HPDE6-E6E7 (cell line): ENCODE data around the gene TCERG1L.

ENCODE experiments used
- DNase-seq: peaks from one replicate; pipeline ENCODE4 v3.0.0; 2011; ENCODE audit warnings: missing footprints; ENCODE audit errors: extremely low spot score

Gene TCERG1L

DNA sequence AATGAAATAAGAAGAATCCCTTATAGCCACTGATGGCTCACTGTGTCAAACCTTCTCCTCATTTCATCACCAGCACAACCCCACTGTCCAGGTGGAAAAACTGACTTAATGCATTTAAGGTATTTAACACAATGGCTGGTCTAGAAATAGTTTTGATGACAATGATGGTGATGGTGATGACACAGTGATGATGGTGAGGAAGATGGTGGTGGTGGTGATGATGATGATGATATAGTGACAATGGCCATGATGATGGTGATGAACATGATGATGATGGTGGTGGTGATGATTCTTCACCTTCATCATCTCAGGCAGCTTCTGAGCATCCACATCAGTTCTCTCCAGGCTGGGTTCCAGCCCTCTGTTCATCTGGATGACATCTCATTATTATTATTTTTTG, 186.6 kb downstream of the TCERG1L start:
- no peak for DNase-seq

DNA sequence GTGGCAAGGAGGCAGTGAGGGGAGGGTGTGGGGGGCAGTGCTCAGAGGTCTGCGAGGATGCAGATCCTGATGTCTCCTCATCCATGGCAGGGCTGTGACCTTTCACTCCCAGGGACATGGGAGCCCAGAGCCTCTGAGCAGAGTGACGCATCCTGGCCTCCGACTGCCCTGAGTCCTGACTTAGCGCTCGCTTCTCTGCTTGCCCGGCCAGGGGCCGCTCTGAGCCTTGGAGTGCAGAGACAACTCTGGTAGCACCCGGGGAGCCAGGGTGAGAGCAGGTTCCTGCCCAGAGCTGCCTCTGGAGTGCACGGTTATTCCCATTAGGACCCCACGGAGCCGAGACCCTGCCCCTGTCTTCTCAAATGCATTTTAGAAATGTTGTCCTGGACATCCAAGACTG, 188.0 kb downstream of the TCERG1L start:
- DNase-seq = no peak

DNA sequence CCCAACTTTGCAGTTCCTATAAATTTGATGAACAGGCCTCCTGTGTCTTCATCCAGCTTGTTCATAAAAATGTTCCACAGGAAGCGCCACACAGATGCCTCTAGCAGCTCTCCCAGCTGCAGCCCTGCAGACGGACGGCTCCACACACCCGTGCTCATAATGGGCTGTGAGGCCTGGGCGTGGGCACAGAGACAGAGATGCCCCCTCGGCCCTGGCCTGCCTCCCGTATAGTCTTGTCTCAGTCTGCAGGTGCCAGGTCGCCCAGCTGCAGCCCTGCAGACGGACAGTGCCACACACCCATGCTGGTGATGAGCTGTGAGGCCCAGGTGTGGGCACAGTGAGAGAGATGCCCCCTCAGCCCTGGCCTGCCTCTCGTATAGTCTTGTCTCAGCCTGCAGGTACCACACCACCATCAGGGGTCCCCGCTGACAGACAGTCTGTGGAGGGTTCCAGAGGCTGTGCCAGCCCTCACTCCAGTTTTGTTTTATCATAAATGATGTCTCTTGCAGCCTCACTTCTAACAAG, 189.9 kb downstream of the TCERG1L start:
- DNase-seq = no peak

DNA sequence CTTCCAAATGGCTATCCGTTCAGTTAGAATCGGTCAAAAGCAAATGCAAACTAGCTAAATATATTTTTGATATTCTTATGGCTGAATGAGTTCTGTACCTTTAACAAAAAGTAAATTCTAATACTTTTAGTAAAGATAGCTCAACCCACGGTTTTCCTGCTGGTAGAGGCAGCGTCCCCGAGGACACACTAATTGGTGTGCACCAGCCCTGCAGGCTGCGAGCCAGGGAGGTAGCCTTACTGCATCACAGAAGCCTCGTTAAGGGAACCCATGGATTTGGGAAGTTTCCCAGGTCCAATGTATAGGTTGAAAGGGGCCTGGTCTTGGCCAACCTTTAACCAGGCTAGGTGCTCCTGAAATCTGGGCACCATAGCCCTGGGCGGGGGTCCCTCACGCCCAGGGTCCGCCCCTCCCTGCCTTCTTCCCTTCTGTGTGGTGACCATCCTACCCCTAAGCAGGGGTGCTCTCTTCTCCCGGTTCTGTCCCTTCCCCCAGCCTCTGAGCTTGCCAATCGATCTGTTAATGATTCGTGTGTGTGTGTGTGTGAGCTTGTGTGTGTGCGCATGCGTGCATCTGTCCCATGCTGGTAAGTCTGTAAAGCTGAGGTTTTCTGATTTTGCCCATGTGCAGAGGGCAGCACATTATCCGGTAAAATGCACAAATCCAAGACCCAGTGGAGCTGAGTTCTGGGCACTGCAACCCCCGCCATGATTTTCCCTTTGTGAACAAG, 191.7 kb downstream of the TCERG1L start:
- no peak for DNase-seq

DNA sequence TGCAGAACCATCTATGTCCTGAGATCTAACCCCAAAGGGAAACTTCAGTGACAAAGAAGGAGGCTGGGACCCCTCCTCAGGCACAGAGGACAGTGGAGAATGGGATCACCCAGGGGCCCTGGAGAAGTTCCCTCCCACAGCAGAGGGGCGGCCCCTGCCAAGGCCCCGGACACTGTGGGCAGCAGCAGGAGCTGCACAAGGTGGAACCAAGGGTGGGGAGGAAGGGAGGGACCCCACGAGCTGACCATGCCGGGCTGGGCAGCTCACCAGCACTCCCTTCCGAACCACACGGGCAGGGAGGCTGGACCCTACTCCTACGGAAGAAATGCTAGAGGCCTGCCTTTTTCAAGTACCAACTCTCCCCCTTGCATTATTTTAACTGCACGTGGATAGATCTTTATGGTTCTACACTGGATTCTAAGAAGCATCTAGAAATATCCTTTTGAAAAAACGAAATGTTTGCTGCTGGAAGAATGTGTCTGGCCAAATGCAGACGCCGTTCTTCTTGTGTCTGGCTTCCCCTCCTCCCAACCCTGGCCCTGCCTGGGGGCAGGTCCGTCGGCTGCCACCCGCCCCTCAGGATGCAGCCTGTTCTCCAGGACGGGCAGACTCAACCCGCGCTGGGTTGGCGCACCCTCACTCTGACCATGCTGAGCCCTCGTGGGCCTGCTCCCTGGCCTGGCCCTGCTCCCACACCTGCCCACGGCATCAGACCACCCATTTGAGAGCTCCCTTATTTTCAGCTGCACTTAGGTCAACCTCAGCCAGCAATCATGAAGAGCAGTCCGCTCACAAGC, 193.9 kb downstream of the TCERG1L start:
- DNase-seq = no peak

DNA sequence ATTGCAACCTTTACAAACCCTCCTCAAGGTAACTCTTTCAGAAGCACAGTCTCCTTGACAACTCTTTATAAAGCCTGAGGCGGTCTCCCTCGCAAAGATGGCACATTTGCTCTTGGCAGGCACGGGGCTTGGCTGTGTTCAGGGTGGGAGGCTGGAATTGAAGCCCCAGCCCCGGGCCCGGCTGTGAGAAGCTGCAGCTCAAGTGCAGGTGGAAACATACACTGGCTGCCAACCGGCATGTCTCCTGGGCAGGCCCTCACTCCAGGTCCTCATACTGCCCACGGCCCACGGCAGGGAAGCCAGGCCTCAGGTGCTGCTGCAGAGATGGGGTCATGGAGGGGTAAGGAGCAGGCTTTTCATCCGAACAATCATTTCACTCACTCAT, 194.5 kb downstream of the TCERG1L start:
- no peak for DNase-seq

DNA sequence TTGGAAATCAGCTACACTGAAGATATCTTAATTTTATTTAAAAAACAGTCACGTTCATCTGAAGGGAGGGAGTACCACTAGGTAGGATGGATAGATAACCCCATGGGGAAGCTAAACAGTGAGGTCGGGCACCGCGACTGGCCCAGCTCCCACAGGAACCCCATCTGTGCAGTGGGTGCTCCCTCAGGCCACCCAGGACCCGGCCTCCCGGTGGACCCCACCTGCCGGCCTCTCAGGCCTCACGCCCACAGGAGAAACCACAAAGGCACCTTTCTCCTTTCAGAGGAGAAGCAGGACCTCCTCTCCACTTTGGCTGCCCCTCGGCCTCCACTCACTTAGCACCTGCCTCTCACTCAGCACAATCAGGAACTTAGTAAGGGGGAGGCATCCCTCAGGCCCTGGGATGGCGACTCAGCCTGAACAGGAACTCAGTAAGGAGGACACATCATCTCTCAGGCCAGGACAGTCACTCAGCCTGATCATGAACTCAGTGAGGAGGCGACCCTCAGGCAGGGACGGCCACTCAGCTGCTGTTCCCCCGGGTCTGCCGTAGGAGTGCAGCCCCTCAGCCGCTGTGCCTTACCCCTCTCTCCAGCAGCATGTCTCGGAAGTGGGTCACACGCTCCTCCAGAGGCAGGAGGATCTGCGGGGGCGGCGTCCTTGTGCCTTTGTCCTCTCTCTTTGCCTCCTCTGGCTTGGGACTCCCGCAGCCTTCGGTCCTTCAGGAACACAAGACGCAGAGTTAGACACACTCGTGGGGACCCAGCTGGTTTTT, 195.1 kb downstream of the TCERG1L start:
- DNase-seq = no peak

DNA sequence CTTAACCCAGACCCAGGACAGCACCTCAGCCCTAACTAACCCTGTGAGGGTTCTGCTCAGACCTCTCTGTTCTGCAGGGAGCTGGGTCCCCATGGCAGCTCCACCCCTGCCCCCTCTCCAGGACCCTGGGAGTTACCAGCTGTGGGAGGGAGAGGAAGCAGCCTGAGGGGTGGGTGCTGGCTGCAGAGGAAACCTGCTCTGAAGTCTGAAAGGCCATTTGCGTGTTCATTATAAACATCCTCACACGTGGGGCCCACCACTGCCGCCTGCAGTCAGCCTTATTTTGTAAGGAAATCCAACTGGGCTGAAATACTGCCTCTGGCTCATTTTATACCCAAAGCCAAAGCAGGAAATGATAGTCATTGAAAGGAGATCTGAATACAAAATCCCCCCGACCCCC, 195.7 kb downstream of the TCERG1L start:
- no peak for DNase-seq

DNA sequence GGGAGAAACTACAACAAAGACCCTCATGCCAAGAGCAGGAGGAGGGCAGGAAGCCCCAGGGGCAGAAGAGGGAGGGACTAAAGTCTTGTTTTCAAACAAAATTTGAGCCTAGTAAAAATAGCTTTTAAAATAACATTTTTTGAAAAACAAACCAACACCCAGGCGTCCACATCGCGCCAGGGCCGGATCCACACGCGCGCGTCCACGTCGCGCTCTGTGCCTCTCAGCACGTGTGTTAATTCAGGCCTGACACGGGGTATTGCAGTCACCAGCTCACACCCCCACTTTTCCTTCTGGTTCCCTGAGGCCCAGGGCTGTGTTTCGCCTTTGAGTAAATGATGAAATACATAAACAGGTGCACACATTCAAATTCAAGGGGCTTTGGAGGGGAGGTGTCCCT, 196.2 kb downstream of the TCERG1L start:
- DNase-seq = no peak

DNA sequence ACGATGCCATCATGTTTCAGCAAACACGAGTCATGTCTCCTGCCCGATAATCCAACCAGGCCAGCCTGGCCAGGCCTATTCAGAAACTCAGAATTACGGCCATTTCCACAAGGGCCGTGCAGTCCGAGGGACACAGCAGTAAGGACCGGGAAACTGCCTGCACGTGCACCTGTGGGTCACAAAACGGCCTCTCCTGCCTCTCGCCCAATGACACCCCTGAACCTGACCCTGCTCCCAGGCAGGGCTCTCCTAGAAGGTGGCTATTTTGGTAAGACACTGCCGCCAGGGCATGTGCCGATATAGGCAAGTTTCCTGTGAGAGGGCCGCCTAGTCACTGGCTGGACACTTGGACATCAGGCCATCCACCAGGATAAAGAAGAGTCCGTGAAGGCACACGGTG, 196.7 kb downstream of the TCERG1L start:
- no peak for DNase-seq

DNA sequence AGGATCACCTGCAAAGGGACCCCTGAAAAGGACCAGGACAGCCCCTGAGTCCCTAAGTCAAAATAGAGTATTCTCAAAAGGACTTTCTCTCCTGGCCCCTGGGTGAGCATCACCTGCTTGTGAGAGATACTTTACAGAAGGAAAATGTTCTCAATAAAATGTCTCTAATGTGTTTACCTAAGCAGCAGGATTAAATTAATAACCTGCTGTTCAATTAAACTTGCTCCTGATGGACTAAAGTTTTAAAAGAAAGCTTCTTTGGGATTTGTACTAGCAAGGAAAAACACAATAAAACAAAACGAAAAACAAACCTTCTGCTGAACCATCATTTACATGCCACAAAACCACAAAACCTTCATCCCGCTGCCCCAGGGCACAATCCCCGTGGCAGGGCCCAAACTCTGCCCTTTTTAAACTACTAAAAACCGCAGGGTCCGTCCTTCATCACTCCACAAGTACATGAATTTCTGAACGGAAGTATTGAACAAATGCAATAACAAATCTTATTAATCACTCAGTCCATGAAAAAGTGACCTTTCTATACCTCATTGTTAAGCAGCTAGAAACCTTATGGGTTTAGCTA, 197.7 kb downstream of the TCERG1L start:
- DNase-seq = no peak

DNA sequence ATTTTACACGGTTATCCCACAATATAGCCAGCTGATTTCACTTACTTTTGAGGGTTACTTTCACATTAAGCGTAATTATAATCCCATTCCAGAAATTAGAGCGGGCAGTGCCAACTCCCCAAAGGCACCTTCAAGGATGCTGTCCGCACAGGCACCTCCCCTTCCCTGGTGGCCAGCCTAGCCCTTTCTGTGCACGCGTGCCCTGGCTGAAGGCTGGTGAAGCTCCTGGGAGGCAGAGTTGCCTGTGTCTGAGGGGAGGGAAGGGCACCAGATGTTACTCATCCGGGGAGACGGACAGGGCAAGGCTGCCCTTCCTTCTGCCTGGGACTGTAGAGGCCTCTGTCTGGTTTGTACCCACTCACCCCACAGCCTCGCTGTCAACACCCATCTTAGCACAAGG, 198.4 kb downstream of the TCERG1L start:
- DNase-seq = no peak

DNA sequence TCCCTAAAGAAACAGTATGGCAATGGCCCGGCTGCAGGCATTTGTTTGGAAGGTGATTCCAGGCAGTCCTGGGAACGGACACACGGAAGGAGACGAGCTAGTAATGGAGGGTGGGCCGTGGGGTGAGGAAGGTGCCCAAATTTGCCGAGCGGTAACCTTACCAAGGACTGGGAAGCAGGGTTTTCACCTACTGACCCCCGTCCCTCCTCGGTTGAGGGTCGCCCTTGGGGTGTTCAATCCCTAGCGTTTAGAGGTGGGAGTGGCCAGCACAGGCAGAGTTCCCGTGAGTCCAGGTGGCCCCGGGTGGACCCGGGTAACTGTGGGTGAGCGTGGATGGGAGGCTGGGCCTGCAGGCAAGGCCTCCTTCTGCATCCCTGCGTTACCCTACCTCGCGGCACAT, 198.8 kb downstream of the TCERG1L start:
- no peak for DNase-seq

DNA sequence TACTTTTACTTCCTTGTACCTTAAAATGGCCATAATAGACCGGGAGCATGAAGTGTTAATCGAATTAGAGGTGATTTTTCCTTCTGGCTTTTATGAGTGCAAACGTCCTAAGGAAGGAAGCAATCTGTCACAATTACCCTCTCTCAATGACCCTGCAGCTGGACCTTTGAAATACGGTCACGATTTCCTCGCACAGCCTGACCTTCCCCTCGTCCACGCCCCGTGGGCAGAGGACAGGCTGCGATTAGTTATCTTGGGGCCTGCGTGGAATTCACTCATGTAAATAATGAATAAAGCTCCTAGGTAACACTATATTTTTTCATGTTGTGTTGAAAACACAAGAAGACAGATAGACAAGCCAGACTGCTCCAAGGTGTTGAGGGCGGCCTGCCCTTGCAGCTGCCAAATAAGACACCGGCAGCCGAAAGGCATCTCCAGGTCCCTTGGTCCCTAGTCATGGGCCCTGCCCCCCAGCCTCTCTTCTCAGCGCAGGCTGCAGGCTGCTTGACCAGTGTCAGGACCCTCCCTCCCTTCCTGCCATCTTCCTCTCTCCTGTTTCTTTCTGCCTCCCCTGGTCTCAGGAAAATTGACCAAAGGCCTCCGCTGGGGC, 199.9 kb downstream of the TCERG1L start:
- no peak for DNase-seq

DNA sequence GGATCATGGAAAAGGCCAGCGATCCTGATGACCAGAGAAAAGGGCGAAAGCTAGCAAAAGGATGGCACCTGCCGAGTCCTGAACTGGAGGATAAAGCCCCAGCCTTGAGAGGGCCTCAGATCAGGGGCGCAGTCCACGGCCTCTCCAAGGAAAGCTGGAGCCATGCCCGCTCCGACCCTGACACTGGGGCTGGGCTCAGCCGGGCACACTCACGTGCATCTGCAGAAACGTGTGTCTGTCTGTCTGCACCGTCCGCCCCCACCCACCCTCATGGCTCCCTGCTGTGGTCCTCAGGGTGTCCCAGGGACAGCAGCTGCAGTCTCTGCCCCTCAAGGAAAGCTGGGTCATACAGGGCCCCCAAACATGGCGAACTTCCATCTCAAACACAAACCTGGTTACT, 200.5 kb downstream of the TCERG1L start:
- DNase-seq = no peak

DNA sequence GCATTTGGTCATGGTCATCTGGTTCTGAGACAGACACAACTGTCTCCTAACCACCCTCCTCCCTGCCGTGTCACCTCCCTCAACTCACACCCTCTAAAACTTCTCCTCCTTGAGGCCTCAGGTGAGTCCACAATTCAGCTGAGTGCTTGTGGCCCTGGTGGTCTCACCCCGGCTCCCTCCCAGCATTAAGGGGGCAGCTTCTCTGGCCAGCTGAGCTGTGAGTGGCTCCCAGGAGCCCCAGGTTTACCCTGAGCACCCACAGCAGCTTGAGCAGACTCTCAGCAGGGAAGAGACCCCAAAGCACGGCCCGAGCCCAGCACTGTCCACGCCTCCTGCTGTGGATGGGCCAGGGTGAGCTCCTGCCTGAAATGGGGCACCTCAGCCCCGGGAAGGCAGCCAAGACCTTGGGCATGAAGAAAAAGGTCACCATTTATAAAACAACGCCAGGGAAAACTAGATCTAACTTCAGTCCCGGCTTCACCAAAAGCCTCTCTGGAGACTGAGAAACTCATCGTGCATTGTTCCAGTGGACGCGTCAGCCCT, 201.2 kb downstream of the TCERG1L start:
- no peak for DNase-seq

DNA sequence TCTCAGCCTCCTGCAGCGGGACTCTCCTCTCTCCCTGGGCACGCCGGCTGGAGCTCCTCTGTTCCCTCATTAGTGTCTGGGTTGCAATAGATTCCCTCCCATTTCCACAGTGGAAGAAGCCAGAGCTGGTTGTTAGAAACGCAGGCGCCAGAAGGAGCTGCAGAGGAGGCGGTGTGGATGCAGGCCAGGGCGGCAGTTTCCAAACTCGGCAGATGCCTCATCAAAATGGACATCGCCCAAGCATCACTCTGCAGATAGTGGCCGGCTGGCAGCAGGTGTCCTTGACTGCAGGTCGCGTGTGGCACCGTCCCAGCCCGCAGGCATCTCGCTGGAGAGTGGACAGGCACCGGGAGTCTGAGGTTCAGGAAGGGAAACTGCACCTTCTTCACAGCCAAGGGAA, 201.8 kb downstream of the TCERG1L start:
- no peak for DNase-seq

DNA sequence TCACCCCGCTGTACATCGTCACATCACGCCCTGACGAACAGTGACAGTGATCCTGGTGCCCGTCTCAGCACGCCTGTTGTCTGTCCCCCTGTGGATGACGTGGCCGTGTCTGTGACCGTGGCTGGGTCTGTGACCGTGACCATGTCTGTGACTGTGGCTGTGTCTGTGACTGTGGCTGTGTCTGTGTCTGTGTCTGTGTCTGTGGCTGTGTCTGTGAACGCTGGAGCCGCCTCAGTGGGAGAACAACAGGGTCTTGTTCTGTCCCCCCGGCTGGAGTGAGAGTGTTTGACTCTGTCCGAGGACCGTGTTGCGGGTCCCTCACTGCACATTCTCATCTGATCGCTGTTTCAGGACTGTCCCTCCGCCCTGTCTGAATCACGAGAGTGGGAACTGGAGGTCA, 202.2 kb downstream of the TCERG1L start:
- no peak for DNase-seq

DNA sequence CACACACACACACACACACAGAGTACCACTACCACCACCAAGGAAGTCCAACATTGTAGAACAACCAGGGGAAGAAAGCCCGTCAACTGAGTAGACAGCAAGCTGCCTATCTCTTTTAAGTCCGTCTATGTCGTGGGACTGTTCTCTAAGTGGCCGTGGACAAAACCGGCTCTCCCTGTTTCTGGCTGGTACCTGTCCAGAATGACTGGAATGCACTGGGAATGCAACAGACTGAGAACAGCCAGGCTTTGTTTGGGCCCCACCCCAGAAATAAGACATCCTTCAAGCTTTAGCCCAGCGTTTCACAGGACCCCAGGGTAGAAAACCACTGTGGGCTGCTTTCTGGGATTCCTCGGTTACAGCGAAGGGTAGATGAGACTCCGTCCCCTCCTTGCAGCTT, 203.6 kb downstream of the TCERG1L start:
- DNase-seq = no peak

DNA sequence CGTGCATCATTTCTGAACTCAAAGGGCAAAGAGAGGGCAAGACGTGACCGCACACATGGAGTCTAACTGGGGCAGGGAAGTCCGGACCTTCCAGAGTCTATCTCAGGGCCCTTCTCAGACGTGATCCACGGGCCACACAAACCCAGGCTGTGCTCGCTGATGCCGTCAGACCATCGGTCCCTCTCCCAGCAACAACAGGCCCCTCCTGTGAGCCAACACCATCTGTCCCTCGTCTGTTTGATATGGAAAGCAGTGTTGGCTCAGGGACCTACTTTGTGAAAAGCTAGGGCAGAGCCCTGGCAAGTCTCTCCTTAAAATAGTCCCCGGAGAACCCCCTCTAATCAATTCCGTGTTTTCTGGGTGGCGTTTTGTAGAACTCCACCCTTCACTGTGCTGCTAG, 208.8 kb downstream of the TCERG1L start:
- no peak for DNase-seq

DNA sequence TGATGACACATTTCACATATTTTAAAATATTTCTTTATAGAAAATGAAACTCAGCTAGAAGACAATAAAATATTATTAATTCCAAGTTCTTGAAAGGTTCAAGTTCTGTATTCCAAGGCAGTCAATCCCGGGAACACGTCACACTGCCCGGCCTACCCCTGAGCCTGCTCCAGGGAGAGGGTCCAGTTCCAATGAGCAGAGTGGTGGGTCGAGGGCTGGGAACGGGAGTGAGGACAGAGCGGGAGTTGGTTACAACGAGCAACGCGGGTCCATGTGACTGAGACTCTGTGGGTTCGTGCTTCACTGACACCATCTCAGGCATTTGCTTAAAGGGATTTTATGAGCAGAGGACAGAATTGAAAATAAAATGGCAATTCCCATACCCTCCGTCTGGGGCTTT, 209.4 kb downstream of the TCERG1L start:
- DNase-seq = no peak
